Measurements from ENCODE around the gene PXYLP1.

DNA sequence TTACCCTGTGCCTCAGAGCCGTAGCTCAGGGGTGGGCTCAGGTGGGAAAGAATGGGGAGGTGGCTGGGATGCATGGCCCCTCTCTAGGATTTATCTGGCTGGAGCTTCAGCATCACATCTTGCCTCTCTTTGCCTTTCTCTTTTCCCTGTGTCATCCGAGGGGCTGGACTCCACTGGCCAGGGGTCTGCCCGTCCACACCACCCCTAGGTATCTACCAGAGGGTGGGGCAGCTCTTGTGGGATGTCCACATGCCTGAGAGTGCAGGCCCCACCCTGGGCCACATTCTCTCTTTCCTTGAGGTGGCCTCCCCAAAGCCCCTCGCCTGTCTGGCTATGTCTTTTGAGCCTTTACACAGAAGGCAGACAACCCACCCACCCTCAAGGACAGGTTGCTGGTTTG lies 37.2 kb downstream of the PXYLP1 start:
- no peak for TF ChIP-seq POLR2AphosphoS5 (IDR thresholded peaks at IDR 0.05; ENCODE audit: low read depth, low read length)
- no peak for TF ChIP-seq POLR2A (IDR thresholded peaks at IDR 0.05; ENCODE audit: low read depth, low read length)
- no peak for TF ChIP-seq TAF1 (IDR thresholded peaks at IDR 0.05; ENCODE audit: borderline replicate concordance, low read depth, low read length)
